Common myeloid progenitor, CD34-positive (primary cell): Measurements from ENCODE around the gene TAS1R1.

Source experiments
- CTCF ChIA-PET: fragments of 350-600 bp; sonication (Branson Sonifier 250); formaldehyde crosslinking; loops from one replicate; lab custom pipeline; 2021; ENCODE audit warnings: antibody characterized with exemption; lab: Charles Lee
- POLR2A ChIA-PET: fragments of 350-600 bp; sonication (Branson Sonifier 250); formaldehyde crosslinking; loops from one replicate; lab custom pipeline; 2021; ENCODE audit warnings: antibody characterized with exemption; lab: Charles Lee
- DNase-seq, 3 donors: peaks; one replicate each; pipeline versions ENCODE4 v3.0.0 to v3.0.0-alpha.2; 2013
- H3K27ac ChIP-seq, 2 experiments: 1 replicate in 1 of 2; 2 replicates in 1 of 2; pipeline ENCODE4 v1.7.0; 2013; ENCODE audit warnings: inconsistent platforms in 2 of 2, low read length in 2 of 2, mild to moderate bottlenecking in 2 of 2, low read depth in 1 of 2, moderate library complexity in 1 of 2; ENCODE audit not compliant: severe bottlenecking in 2 of 2, insufficient read depth in 1 of 2, poor library complexity in 1 of 2
- H3K27me3 ChIP-seq, 5 experiments: replicated peaks in 2 of 5; 1 replicate in 3 of 5; 2 replicates in 2 of 5; pipeline versions ENCODE4 v1.6.1 to v1.7.0; 2013; ENCODE audit warnings: low read length in 4 of 5, mild to moderate bottlenecking in 2 of 5, moderate library complexity in 2 of 5, inconsistent platforms in 1 of 5; ENCODE audit not compliant: insufficient read depth in 5 of 5, control insufficient read depth in 4 of 5
- H3K36me3 ChIP-seq, 4 experiments: 1 replicate in 2 of 4; 2 replicates in 2 of 4; pipeline versions ENCODE4 v1.6.1 to v1.7.0; 2013; ENCODE audit warnings: low read length in 3 of 4, control low read depth in 1 of 4, mild to moderate bottlenecking in 1 of 4; ENCODE audit not compliant: control insufficient read depth in 4 of 4, insufficient read depth in 4 of 4
- H3K4me1 ChIP-seq, 4 experiments: 1 replicate in 3 of 4; 2 replicates in 1 of 4; pipeline versions ENCODE4 v1.6.1 to v1.7.1; 2013; ENCODE audit warnings: low read length in 3 of 4, mild to moderate bottlenecking in 3 of 4, control low read depth in 1 of 4, inconsistent platforms in 1 of 4, moderate library complexity in 1 of 4; ENCODE audit not compliant: control insufficient read depth in 4 of 4, insufficient read depth in 4 of 4; ENCODE audit errors: control extremely low read depth in 1 of 4
- H3K4me3 ChIP-seq, 7 experiments: 1 replicate in 4 of 7; 2 replicates in 3 of 7; pipeline versions ENCODE4 v1.5.1 to v1.7.0; 2013; ENCODE audit warnings: mild to moderate bottlenecking in 7 of 7, low read length in 6 of 7, moderate library complexity in 6 of 7, inconsistent platforms in 2 of 7, low read depth in 2 of 7, control low read depth in 1 of 7; ENCODE audit not compliant: insufficient read depth in 4 of 7, control insufficient read depth in 1 of 7; ENCODE audit errors: extremely low read depth in 1 of 7
- H3K9me3 ChIP-seq, 5 experiments: 1 replicate in 4 of 5; 2 replicates in 1 of 5; pipeline versions ENCODE4 v1.6.1 to v1.7.1; 2013; ENCODE audit warnings: low read length in 4 of 5, mild to moderate bottlenecking in 2 of 5, inconsistent platforms in 1 of 5, low read depth in 1 of 5, moderate library complexity in 1 of 5; ENCODE audit not compliant: control insufficient read depth in 4 of 5, insufficient read depth in 2 of 5; ENCODE audit errors: control extremely low read depth in 1 of 5
- WGBS: methylation state at CpG from one replicate; pipeline ENCODE4 v1.1.5; 2013; ENCODE audit not compliant: insufficient coverage; 5-methylcytosine and 5-hydroxymethylcytosine counted together

The TAS1R1 gene

DNA sequence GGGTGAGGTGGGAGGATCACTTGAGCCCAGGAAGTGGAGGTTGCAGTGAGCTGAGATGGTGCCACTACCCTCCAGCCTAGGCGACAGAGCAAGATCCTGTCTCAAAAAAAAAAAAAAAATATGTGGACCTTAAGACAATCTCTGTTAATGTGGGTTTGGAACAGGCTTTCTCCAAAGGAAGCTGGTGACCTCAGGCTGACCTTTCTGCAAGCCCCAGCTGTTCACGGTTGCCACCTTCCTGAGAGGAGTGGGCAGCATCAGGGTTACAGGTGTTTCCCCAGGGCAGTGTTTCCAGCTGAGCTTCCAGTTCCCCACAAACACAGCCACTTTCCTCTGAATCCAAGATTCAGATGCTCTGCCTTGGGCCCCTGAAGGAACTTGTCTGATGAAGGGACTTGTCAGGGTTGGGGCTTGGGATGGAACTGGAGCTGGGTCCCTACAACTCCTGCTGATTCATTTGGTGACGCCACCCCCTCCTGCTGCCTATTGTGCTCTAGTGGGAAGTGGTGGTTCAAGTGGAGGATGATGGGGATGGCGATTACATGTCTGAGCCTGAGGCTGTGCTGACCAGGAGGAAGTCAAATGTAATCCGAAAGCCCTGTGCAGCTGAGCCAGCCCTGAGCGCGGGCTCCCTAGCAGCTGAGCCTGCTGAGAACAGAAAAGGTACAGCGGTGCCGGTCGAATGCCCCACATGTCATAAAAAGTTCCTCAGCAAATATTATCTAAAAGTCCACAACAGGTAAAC lies 26.6 kb downstream of the TAS1R1 start:
- peaks cover 4 to 44% (median 39%) of the 10 kb centered on the region in 4 experiments for H3K4me1 ChIP-seq
- peaks cover 0 to 18% (median 3%) of the 10 kb centered on the region in 4 experiments for H3K36me3 ChIP-seq
- H3K27ac ChIP-seq: peak overlapping the region in 1 of 2 experiments; percentile 94
- CTCF ChIA-PET: interaction anchor here (0.8 to 2.6 kb wide), 7 partner anchors 10 to 50 kb away, joined by 3 to 12 read pairs (median 4); no protein-coding TSS in a partner anchor
- WGBS: 5% methylated on average over 6 of the region's 10 CpGs
- DNase-seq: peak; percentile 31 to 50 (median 50)
- H3K9me3 ChIP-seq: no peaks in the 10 kb centered on the region
- no peaks in the 10 kb centered on the region for H3K27me3 ChIP-seq
- peak overlapping the region in 4 of 7 experiments; percentile 20 to 84 (median 66) for H3K4me3 ChIP-seq
- POLR2A ChIA-PET: interaction anchor here (0.6 to 1.3 kb wide), 3 partner anchors 18 to 26 kb away, joined by 3 to 8 read pairs (median 4); no protein-coding TSS in a partner anchor

DNA sequence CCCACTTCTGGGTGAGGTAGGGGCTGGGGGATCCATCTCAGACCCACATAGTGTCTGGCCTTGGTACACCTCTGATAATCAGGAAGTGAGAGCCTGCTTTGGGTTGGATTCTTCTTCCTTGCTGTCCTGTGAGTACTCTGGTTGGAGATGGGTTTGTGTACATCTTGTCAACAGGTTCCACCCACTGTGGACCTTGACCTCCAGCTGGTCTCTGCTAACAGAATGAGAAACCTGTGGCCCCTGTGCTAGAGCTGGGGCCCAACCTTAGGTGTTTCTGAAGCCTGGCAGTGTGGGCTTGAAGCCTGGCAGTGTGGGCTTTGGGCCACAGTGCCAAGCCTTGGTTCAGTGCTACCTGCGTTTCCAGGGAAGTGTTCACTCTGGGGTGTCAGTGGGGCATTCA lies 27.3 kb downstream of the TAS1R1 start:
- H3K27ac ChIP-seq: peak overlapping the region in 1 of 2 experiments; percentile 35
- no CpG with 5 or more reads among the region's 1 CpG for WGBS
- CTCF ChIA-PET: interaction anchor here (1.0 to 1.3 kb wide), 4 partner anchors 9 to 52 kb away, joined by 3 to 7 read pairs (median 4); no protein-coding TSS in a partner anchor
- H3K36me3 ChIP-seq: peaks cover 0 to 24% (median 6%) of the 10 kb centered on the region in 4 experiments
- POLR2A ChIA-PET: interaction anchor here (1.2 to 1.3 kb wide), 2 partner anchors 18 to 19 kb away, joined by 4 to 8 read pairs; no protein-coding TSS in a partner anchor
- H3K4me3 ChIP-seq: peak overlapping the region in 3 of 7 experiments; percentile 1 to 61 (median 39)
- no peaks in the 10 kb centered on the region for H3K9me3 ChIP-seq
- DNase-seq: no peak
- peaks cover 4 to 50% (median 45%) of the 10 kb centered on the region in 4 experiments for H3K4me1 ChIP-seq
- H3K27me3 ChIP-seq: no peaks in the 10 kb centered on the region

DNA sequence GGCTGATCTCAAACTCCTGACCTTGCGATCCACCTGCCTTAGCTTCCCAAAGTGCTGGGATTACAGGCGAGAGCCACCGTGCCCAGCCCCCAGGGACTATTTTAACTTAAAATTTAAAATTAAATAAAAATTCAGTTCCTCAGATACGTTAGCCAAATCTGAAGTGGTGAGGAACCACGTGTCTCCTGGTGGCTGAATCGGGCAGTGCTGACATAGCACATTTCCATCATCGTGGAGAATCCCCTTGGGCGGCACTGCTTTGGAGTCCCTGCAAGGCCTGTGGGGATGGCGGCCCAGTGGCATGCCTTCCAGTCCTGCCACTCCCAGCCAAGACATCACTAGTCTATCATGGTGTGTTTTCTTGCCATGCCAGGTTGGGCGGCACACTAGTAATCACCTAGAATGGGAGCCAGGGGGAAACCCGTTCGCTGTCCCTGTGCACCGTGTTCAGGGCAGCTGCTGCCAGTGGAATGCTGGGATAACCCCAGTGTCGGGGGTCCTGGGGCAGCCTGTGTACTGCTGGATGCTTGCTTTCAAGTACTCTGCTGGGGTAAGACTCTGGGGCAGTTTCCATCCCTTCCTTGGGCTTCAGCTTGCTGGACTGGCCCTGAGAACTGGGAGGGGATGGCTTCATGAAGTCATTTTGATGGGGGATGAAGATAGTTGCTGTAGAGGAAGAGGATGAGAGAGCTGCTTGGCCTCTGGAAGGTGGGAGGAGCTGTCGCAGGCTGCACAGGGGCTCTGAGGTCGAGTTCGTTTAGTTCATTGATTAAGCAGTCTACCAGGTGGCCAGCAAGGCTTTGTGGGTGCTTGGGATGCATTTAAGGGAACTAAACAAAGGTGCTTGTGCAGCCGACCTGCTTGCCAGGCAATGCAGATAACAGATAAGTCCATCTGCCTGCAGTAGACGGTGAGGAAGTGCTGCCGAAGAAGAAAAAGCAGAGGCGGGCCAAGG lies 29.3 kb downstream of the TAS1R1 start:
- peak in 2 of 3 donors; percentile 44 to 45 for DNase-seq
- POLR2A ChIA-PET: no interaction called here
- Histone ChIP-seq H3K36me3 (peaks cover 0 to 44% (median 18%) of the 10 kb centered on the region in 4 experiments), H3K9me3 (no peaks in the 10 kb centered on the region), H3K27ac (no peak overlapping the region), H3K27me3 (no peaks in the 10 kb centered on the region), H3K4me1 (peaks cover 4 to 67% (median 57%) of the 10 kb centered on the region in 4 experiments), H3K4me3 (no peak overlapping the region)
- 87% methylated on average over 18 of the region's 21 CpGs for WGBS
- CTCF ChIA-PET: interaction anchor here (1.4 kb wide), 1 partner anchor 16 kb away, joined by 5 read pairs; no protein-coding TSS in a partner anchor

DNA sequence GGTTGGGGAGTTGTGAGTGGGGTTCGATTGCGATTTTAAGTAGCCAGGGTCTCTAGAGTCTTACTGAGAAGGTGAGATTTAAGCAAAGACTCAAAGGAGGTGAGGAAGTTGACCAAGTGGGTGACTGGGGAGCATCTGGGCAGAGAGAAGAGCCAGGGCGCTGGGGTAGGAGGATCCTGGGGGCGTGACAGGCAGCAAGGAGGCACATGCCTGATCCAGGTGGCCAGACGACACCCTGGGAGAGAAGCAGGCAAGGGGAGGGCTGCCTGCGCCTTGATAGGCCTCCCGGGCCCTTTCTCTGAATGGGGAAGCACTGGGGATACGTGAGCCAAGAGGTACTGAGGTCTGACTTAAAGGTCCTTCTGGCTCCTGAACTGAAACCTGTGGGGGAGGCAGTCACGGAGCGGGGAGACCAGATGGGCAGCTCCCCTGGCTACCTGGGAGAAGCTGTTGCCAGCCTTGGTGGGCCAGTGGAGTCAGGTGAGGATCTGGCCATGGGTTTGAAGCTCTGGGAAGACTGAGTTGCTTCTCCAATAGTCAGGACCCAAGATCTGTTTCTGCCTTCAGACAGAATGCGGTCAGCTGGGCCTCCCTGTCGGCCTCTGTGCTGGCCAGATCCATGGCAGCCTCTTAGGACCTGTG lies 30.1 kb downstream of the TAS1R1 start:
- no peak for DNase-seq
- ChIA-PET CTCF (no interaction called here), POLR2A (no interaction called here)
- H3K9me3 ChIP-seq: no peaks in the 10 kb centered on the region
- H3K27ac ChIP-seq: no peak overlapping the region
- no peak overlapping the region for H3K4me3 ChIP-seq
- H3K4me1 ChIP-seq: peaks cover 4 to 71% (median 63%) of the 10 kb centered on the region in 4 experiments
- H3K27me3 ChIP-seq: no peaks in the 10 kb centered on the region
- WGBS: 97% methylated on average over 12 of the region's 12 CpGs
- peaks cover 0 to 52% (median 23%) of the 10 kb centered on the region in 4 experiments for H3K36me3 ChIP-seq

DNA sequence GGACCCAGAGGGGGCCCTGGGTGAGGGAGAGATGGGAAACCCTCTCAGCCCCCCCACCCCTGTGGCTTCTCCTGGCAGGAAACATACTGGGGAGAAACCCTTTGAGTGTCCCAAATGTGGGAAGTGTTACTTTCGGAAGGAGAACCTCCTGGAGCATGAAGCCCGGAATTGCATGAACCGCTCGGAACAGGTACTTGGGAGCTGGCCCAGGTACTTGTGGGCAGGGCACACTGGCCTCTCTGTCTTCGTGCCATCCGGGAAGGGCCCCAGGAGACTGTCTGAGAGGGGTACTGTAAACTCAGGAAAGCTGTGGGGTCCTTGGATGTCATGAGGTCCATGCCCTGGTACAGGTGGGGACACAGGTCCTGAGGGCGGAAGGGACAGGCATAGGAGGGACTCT lies 30.7 kb downstream of the TAS1R1 start:
- Histone ChIP-seq H3K4me3 (no peak overlapping the region), H3K4me1 (peaks cover 8 to 71% (median 63%) of the 10 kb centered on the region in 4 experiments), H3K9me3 (no peaks in the 10 kb centered on the region), H3K36me3 (peaks cover 0 to 59% (median 25%) of the 10 kb centered on the region in 4 experiments), H3K27me3 (no peaks in the 10 kb centered on the region), H3K27ac (no peak overlapping the region)
- 100% methylated on average over 5 of the region's 7 CpGs for WGBS
- no peak for DNase-seq
- ChIA-PET POLR2A (no interaction called here), CTCF (no interaction called here)

DNA sequence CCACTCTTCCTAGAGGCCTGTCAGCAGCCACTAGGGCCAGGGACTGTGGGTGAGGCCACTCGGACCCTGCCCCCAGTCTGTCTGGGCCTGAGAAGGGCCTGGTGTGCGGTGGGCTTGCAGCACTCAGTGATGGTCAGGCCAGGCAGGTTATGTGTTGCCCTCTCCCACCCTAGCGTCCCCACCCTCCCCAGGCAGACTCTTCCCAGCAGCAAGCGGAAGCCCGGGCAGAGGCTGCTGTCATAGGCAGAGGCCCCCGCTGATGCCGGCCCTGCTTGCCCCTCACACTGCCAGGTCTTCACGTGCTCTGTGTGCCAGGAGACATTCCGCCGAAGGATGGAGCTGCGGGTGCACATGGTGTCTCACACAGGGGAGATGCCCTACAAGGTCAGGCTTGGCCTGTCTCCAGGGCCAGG lies 31.3 kb downstream of the TAS1R1 start:
- H3K4me1 ChIP-seq: peaks cover 8 to 71% (median 63%) of the 10 kb centered on the region in 4 experiments
- 97% methylated on average over 9 of the region's 11 CpGs for WGBS
- POLR2A ChIA-PET: no interaction called here

More for the DNA sequence above, 31.3 kb downstream of the TAS1R1 start:
- CTCF ChIA-PET: no interaction called here
- H3K36me3 ChIP-seq: peaks cover 0 to 60% (median 25%) of the 10 kb centered on the region in 4 experiments
- no peaks in the 10 kb centered on the region for H3K27me3 ChIP-seq
- H3K4me3 ChIP-seq: no peak overlapping the region
- H3K9me3 ChIP-seq: no peaks in the 10 kb centered on the region
- no peak overlapping the region for H3K27ac ChIP-seq
- DNase-seq: no peak
